GM18861 (cell line): ENCODE results near the gene SULT1C2.
"Not testable (repeated sequence)": the region's sequence is repeated elsewhere in the genome, so short reads cannot be mapped to it uniquely, and the experiment has no call there.

Source experiments
- ATAC-seq: cut with Tn5 transposase; IDR thresholded peaks from one replicate; pipeline ENCODE4 v1.9.1; 2021; ENCODE audit not compliant: unreplicated experiment

Gene SULT1C2

DNA sequence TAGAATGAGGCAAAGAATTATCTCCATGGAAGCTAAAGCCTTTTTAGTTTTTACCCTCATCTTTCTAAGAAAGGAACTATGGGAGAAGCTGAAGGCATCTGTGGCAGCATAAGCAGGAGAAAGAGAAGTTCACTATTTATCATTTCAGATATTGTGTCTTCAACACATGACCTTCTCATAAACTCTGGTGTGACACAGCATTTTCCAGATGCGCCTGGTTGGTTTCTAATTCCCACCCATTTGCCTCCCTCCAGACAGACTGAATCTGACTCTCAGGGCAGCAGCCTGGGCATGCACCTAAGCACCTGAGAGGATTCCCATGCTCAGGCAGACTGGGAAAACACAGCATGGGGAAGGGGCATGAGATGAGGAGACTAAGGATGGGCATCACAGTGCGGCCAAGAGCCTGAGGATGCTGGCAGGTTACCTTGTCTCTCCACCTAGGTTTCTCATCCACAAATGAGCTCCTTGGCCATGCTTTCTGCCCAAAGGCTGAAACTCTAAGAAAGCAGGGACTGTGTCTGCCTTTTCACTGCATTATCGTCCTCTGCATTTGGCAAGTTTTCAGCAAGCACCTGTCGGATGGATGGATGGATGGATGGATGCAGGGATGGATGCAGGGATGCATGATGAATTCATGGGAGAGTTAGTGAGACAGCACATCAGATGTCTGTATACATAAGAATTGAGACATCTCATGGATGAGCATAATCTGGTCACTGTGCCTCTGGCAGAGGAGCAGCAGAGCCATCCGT lies 60.3 kb downstream of the SULT1C2 start:
- ATAC-seq, result no peak

GRCh38 chr2:108349571-108349928 lies 60.9 kb downstream of the SULT1C2 start:
- no peak for ATAC-seq

DNA sequence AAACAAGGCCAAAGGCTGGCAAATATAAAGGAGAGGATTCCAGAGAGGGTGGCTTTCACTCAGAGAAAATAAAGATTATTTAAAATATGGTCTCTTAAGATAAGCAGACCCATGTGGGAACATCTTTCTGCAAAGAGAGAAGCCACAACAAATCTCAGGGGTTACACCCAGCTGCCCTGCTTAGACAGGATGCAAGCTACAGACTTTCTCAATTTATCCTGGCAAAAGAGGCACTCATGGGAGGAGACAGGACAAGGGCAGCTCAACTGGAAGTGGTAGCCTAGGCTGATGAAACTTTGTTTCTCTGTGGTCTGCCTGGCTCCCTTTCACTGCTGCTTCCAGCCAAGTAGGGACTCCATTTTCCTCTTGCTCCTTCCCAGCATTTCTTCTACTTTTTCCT lies 63.2 kb downstream of the SULT1C2 start:
- no peak for ATAC-seq

DNA sequence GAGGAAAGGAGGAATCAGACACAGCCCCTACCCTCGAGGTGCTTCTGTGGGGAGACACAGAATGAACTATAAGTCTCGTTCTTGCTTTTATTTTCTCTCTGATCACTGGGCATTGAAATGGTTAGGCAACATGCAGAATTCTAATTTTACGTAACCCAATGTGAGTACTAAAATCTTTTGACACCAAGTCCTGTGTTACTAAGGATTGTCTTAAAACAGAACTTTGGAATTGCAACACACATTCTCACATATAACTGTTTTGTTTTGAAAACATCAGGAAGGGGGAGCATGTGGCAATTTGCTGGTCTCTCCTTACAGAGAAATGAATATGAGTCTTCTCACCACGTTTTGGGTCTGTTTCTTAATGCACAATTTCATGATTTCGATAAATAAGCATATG lies 65.4 kb downstream of the SULT1C2 start:
- no peak for ATAC-seq

DNA sequence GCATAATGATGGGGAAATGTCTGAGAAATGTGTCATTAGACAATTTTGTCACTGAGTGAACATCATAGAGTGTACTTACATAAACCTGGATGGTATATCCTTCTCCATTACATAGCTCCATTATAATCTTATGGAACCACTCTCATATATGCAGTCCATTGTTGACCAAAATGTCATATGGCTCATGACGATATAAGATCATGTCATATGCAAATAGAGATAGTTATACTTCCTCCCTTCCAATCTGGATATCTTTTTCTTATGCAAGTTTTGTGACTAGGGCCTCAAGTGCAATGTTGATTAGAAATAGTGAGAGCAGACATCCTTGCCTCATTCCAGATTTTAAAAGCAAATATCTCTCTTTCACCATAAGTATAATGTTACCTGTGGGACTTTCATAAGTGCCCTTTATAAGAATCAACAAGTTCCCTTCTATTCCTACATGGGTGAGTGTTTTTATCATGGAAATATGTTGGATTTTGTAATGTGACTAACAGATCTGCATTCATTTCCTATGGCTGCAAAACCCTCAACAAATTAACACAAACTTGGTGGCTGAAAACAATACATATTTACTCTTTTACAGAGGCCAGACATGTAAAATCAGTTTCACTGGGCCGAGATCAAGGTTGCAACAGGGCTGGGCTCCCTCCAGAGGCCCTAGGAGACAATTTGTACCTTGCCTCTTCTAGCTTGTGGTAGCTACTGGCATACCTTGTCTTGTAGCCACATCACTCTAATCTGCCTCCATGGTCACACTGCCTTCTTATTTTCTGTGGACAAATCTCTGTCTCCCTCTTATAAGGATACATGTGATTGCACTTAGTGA lies 67.4 kb downstream of the SULT1C2 start:
- ATAC-seq, result no peak

GRCh38 chr2:108359336-108359735 lies 70.6 kb downstream of the SULT1C2 start:
- not testable (repeated sequence) for ATAC-seq
